Stimulated activated CD4-positive, alpha-beta T cell treated with anti-CD3 and anti-CD28 coated beads, TNF-alpha, amount 100 ng/mL, for 1 hour (primary cell): ENCODE data around the gene ACOT7.
A peak's percentile ranks its signal among the peaks of the same experiment; 100 is the strongest.
"Not testable (repeated sequence)": the region's sequence is repeated elsewhere in the genome, so short reads cannot be mapped to it uniquely, and the experiment has no call there.

ENCODE experiments used
- DNase-seq, 3 donors: peaks; one replicate each; pipeline ENCODE4 v3.0.0-alpha.2; 2020; ENCODE audit warnings: low read depth in 3 of 3, low spot score in 1 of 3

Gene ACOT7

GRCh38 chr1:6401673-6402072 lies 8.1 kb upstream of the ACOT7 start:
- no peak for DNase-seq

DNA sequence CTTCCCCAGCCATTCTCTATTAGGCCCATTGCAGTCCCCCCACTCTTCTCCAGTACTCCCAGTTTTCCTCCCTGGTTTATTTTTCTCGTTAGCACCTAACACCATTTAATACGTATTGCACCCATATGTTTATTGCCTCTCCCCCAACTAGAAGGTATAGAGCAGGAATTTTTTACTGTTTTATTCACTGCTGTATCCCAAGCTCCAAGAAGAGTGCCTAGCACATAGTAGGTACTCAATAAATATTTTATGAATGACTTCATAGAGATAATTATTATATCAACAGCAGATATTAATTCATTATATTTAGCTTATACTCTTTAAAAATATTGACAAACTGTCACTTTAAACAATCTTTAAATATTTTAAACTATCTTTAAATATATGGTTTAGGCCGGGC lies 5.7 kb upstream of the ACOT7 start:
- no peak for DNase-seq

DNA sequence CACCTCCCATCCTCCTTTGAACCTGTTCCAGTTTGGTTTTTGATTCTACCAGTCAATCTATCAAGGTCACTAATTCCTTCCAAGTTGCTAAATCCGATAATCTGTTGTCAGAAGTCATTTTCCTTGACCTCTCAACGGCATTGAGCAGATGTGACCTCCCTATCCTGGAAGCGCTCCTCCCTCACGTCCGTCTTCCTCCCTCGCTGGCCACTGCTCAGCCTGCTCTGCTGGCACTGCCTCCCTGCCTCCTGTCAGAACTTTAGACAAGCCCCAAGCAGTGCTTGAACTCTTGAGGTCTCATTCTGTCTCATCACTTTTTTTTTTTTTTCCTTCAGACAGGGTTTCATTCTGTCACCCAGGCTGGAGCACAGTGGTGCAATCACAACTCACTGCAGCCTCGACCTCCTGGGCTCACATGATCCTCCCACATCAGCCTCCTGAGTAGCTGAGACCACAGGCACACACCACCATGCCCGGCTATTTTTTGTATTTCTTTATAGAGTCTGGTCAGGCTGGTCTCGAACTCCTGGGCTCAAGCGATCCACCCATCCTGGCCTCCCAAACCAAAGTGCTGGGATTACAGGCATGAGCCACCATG lies 4.4 kb upstream of the ACOT7 start:
- no peak for DNase-seq

DNA sequence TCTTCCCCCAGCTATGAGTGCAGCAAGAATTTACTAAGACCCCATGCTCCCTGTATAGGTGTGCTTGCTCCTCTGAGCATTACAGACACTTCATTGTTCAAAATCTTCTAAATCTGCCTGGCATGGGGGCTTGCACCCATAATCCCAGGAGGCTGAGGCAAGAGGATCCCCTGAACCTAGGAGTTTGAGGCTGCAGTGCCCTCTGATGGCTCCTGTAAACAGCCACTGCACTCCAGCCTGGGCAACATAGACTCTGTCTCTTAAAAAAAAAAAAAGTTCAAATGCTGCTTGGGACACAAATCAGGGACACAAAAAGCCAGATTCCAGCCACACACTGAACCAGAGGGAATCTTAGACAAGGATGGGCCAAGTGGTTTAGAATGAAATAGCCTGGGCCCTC lies 3.4 kb upstream of the ACOT7 start:
- no peak for DNase-seq

GRCh38 chr1:6395781-6396244 lies 2.2 kb upstream of the ACOT7 start:
- not testable (repeated sequence) for DNase-seq

DNA sequence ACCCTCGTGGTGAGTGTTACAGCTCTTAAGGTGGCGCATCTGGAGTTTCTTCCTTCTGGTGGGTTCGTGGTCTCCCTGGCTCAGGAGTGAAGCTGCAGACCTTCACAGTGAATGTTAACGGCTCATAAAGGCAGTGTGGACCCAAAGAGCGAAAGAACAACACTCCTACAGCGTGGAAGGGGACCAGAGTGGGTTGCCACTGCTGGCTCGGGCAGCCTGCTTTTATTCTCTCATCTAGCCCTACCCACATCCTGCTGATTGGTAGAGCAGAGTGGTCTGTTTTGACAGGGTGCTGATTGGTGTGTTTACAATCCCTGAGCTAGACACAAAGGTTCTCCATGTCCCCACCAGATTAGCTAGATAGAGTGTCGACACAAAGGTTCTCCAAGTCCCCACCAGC lies 1.6 kb upstream of the ACOT7 start:
- DNase-seq, result not testable (repeated sequence)

DNA sequence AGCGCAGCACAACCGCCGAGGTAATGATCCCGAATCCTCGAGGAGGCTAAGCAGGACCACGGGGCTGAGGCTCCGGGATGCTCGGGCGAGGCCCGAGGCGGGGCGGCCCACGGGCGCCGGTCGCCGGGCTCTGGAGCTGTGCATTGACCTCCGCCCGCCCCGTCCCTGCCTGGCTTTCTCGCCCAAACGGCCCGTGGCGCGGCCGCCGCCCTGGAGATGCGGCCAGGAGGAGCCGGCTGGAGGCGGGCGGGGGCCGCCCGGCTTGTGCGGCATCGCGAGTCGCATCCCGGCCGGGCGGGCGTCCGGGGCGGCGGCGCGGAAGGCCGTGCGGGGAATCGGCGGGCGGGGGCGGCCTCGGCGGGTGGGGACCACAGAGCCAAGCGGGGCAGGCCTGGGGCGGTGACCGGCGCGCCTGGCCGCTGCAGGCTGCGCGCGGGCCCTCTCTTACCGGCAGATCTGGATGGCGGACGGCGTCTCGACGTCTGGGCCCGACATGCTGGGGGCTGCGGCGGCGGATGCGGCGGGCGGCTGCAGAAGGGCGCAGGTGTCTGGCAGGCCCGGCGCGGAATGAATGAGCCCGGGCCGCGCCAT lies 663 bp downstream of the ACOT7 start:
- DNase-seq, result no peak

DNA sequence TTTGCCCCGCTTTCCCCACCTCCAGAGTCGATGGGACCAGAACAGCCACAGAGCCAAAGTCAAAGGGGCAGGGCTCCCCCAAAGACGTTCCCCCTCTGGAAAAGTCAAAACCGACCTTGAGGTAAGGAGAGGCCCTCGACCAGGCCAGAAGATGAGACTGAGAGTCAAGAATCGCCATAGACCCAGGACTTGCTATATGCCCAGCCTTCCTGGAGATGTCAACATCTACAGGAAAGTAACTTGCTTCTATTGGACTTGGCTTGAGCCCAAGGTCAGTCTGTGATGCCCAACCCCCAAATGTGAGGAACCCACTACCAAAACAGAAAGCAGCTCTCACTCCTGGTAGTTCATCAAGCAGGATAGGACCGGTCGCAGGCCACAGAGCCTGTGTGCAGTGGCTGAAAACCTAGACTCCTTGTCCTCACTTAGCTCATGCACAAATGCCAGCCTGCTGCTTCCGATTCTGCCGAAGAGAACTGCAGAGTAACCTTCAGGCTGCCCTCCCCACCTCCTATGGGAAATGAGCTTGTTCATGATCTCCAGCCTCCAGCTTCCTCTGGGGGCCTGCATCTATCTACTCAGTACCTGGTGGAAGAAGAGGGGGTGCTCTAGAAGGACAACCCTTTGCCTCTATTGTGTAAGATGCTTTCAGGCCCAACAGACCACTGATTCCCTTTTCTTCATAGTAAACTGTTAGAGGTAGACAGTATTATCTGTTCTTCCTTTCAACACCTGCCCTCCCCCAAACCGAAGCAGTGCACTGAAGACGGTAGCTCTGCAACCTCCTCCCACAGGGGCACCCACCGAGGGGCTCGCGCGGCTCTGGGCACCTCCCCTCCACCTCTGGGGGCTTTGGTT lies 1.4 kb downstream of the ACOT7 start:
- no peak for DNase-seq

DNA sequence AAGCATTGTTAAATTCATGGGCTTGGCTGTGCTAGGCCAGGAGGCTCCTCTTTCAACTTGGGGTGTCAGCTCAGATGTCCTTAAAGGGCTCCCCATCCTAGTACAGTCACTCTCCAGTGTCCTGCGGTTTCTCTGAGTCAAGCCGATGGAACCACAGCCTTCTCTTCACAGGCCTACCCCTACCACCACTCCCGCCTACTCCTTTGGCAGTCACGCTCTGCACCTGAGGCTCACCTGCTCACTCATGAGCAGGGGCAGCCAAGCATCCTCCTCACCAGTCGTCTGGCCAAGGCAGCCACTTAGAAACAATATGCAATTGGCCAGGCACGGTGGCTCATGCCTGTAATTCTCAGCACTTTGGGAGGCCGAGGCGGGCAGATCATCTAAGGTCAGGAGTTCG lies 3.6 kb downstream of the ACOT7 start:
- no peak for DNase-seq

GRCh38 chr1:6386371-6386949 lies 7.1 kb downstream of the ACOT7 start:
- DNase-seq, result no peak

- DNase-seq, result no peak
Measured at GRCh38 chr1:6385488-6386191, 7.9 kb downstream of the ACOT7 start.

GRCh38 chr1:6384962-6385361 lies 8.6 kb downstream of the ACOT7 start:
- no peak for DNase-seq

DNA sequence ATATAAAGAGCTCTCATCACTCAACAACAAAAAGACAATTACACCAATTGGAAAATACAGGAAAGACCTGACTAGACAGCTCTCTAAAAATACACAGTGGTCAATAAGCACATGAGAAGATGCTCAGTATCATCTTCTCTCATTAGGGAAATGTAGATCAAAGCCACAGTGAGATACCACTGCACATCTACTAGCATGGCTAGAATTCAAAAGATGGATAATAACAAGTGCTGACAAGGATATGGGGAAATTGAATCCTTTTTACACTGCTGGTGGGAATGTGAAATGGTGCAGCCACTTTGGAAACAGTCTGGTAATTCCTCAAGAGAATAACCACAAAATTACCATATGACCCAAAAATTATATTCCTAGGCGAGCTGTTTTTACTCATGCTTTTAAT lies 9.4 kb downstream of the ACOT7 start:
- DNase-seq, result no peak

GRCh38 chr1:6380037-6380436 lies 13.5 kb downstream of the ACOT7 start:
- DNase-seq, result no peak

DNA sequence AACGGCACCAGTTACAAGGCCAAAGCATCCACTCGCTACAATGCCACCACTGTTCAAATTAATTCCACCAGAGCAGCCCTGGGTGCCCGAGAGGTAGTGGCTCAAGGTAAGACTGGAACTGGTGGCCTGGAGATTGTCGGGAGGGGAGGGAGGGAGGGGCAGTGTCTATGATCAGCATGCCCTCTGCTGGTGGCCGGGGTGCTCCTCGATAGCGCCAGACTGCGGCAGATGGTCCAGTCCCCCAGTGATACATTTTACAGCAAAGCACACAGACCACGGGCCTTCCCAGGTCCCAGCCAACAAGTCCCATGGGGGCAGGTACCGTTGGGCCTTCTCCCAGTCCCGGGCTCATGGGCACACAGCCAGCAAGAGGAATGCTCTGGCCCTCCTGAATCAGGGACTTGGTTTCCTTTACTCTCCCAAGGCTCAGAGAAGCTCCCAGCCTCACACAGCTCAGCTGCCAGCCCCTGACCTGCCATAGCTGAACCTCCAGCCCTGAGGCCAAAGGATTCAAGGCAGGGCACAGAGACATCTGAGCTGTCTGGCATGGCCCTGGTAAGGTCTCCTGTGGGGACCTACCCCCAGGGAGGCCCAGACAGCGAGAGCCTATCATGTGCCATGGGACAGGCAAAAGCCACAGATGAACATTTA lies 15.3 kb downstream of the ACOT7 start:
- no peak for DNase-seq

DNA sequence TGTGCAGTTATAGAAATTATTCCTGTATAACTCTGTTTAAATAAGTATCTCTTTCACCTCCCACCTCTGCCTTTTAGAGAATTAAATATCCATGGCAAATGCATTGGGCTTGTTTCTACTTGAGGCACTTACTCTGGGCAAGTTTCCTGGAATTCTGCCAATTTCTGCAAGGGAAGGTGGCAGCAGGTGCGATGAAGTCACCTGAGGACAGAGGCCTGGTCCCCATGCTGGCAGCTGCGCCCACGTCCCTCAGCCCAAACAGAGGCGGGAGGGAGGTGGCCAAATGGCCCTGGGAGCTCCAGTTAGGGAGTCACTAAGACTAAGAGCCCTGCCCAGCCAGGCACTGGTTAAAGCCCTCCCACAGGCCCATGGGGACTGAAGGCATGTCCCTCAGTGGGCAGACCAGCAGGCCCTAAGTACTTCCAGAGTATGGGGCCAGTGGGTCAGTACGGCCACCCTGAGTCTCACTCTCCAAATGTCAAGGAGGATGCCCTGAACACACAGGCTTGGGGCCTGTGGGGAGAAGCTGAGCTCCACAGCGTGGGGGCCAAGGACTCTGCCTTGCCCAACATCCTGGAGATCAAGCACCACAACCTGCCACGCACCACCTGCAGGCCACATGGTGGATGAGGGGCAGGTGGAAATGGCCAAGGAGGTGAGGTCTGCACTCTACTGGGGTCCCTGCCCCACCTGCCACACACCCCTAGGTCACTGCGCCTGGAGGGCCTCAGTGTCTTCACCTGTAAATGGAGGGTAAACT lies 19.4 kb downstream of the ACOT7 start:
- no peak for DNase-seq

DNA sequence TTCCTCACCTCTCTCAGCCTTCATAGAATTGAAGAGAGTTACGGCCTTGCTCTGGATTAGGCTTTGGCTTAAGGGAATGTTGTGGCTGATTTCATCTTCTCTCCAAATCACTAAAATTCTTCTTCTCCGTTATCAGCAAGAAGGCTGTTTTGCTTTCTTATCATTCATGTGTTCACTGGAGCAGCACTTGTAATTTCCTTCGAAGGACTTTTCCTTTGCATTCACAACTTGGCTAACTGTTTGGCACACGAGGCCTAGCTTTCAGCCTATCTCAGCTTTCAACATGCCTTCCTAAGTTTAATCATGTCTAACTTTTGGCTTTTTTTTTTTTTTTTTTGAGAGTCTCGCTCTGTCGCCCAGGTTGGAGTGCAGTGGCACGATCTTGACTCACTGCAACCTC lies 21.3 kb downstream of the ACOT7 start:
- not testable (repeated sequence) for DNase-seq

GRCh38 chr1:6370006-6370405 lies 23.6 kb downstream of the ACOT7 start:
- no peak for DNase-seq

DNA sequence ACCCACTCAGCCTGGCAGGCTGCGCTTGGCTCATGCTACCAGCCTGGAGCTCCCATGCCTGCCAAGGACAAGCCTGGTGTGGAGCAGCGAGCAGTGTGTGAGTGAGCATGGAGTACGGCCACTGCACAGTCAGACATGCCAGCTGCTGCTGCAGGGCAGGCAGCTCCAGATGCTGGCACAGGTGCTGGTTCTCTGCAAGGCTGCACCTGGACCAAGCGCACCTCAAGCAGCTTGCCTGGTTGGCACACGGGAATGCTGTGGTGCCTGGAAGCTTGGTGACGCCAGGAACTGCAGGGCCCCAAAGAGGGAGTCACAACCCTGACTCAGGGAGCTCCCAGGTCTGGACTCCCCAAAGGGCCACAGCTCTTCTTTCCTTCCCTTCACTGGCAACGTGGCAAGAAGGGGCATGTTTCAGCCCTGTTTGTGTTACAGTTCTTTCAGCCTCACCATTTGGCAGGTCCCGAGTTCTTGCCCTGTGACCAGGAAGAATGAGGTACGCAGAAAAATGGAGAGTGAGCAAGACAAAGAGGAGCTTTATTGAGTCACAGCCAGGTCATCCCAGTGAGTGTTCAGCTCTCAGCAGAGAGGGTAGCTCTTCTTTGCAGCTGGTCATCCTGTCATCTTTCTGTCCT lies 26.1 kb downstream of the ACOT7 start:
- no peak for DNase-seq

- DNase-seq, result peak in 1 of 3 donors; percentile 20
Measured at GRCh38 chr1:6365047-6365446, 28.5 kb downstream of the ACOT7 start.
